Gastrocnemius medialis (tissue), 4 donors: ENCODE measurements around the gene TGFB1I1.

Source experiments
- POLR2A ChIP-seq, 2 donors: fragments of 450-650 bp; IDR thresholded peaks; one replicate each; pipeline ENCODE4 v1.6.1; 2017; ENCODE audit warnings: antibody characterized with exemption in 2 of 2, mild to moderate bottlenecking in 2 of 2, moderate library complexity in 2 of 2
- TF ChIP-seq, protein P1 (sequence below), 5 experiments: fragments of 450-650 bp in 3 of 5; fragments of 200-600 bp in 2 of 5; sonication (generic) in 2 of 5; IDR thresholded peaks in 4 of 5; conservative IDR thresholded peaks in 1 of 5; 1 replicate in 4 of 5; 2 replicates in 1 of 5; pipeline ENCODE4 v1.5.1; 2016 to 2019; ENCODE audit warnings: antibody characterized with exemption in 5 of 5, mild to moderate bottlenecking in 3 of 5, moderate library complexity in 3 of 5

DNA sequence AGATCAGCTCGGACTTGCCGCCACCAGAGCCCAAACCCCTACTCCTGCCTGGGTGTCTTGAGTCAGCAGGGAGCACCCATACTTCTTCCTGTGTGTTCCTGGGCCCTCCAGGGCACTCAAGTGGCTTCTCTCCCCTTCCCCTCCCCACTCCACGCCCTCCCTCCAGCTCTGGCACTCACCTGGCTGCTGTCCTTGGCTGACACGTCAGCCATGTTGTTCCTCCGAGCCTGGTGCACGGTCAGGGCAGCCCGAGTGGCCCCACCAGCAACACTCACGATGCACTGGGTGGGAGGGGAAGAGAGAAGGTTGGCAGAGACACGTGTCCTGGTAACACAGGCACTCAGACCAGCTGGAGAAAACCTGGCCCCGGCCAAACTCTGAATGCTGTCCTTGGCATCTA lies 24.7 kb downstream of the TGFB1I1 start:
- no peak for TF ChIP-seq POLR2A (IDR thresholded peaks at IDR 0.05)
- TF ChIP-seq, protein P1, sequence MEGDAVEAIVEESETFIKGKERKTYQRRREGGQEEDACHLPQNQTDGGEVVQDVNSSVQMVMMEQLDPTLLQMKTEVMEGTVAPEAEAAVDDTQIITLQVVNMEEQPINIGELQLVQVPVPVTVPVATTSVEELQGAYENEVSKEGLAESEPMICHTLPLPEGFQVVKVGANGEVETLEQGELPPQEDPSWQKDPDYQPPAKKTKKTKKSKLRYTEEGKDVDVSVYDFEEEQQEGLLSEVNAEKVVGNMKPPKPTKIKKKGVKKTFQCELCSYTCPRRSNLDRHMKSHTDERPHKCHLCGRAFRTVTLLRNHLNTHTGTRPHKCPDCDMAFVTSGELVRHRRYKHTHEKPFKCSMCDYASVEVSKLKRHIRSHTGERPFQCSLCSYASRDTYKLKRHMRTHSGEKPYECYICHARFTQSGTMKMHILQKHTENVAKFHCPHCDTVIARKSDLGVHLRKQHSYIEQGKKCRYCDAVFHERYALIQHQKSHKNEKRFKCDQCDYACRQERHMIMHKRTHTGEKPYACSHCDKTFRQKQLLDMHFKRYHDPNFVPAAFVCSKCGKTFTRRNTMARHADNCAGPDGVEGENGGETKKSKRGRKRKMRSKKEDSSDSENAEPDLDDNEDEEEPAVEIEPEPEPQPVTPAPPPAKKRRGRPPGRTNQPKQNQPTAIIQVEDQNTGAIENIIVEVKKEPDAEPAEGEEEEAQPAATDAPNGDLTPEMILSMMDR (IDR thresholded peaks at IDR 0.05 in 4 of 5, conservative IDR thresholded peaks at IDR 0.05 in 1 of 5), result no peak
